Activated naive CD8-positive, alpha-beta T cell treated with anti-CD3 and anti-CD28 coated beads for 36 hours (primary cell): ENCODE results near the gene ARID3A. TPM values are rescaled to one million over a fixed set of nuclear protein-coding genes. Genes with fewer than 3 reads are reported as not detected.
"Not testable (repeated sequence)": the region's sequence is repeated elsewhere in the genome, so short reads cannot be mapped to it uniquely, and the experiment has no call there.

Source experiments
- DNase-seq: peaks from one replicate; pipeline ENCODE4 v3.0.0; 2021
- H3K27ac Mint-ChIP-seq: one replicate; pipeline ENCODE4 v1.8.0; 2022; ENCODE audit warnings: mild to moderate bottlenecking, moderate library complexity, mixed read lengths
- H3K27me3 Mint-ChIP-seq: one replicate; pipeline ENCODE4 v1.8.0; 2022; ENCODE audit warnings: mild to moderate bottlenecking, mixed read lengths
- H3K36me3 Mint-ChIP-seq: one replicate; pipeline ENCODE4 v1.8.0; 2021; ENCODE audit warnings: mild to moderate bottlenecking, mixed read lengths
- H3K4me1 Mint-ChIP-seq: one replicate; pipeline ENCODE4 v1.8.0; 2021; ENCODE audit warnings: mixed read lengths
- H3K4me3 Mint-ChIP-seq: one replicate; pipeline ENCODE4 v1.8.0; 2022; ENCODE audit warnings: mild to moderate bottlenecking, moderate library complexity, mixed read lengths
- H3K9me3 Mint-ChIP-seq: one replicate; pipeline ENCODE4 v1.8.0; 2022; ENCODE audit warnings: mixed read lengths
- total RNA-seq, 2 experiments: library from RNA; stranded (reverse); gene quantifications; one replicate each; pipeline ENCODE4 v1.2.3, GENCODE V29; 2021

ARID3A gene
- total RNA-seq, 2 experiments from 2014 or later, result 10.2 to 11.8 TPM

DNA sequence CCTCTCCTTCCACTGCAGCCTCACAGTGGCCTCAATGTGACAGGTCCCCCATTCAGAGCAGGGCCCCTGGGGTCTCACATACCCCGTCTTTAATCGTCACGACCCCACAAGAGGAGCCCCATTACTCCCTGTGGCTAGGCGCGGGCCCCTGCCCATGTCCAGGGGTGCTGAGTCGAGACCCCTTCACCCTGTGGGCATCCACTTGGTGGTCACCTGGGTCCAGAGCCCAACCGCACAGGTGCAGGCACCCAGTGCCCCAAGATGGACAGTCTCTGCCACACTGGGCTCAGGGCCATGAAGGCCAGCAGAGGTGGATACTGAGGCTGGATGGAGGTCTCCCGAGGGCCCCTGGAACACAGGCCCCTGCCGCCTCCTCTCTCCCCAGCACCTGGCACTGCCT lies 92.1 kb downstream of the ARID3A start:
- Mint-ChIP-seq H3K27ac (peak overlapping the region; percentile 72), H3K4me1 (peaks cover 32% of the 10 kb centered on the region), H3K9me3 (no peaks in the 10 kb centered on the region), H3K4me3 (peak overlapping the region; percentile 22), H3K36me3 (peaks cover 11% of the 10 kb centered on the region), H3K27me3 (peaks cover 6% of the 10 kb centered on the region)
- no peak for DNase-seq

DNA sequence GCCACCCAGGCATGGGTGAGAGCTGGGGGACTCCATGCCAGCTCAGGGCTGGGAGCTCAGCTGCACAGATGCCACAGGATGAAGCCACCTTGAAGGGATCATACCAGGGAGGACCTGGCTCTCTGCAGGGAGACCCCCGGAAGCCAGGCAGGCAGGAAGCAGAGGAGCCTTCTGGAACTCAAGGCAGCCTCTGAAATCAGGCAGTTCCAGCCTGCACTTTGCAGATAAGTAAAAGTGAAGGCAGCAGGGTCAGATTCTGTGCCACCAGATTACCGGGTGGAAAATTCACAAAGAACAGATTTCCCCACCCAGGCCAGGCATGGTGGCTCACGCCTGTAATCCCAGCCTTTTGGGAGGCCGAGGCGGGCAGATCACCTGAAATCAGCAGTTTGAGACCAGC lies 92.6 kb downstream of the ARID3A start:
- Mint-ChIP-seq H3K9me3 (no peaks in the 10 kb centered on the region), H3K4me1 (peaks cover 32% of the 10 kb centered on the region), H3K4me3 (peak overlapping the region; percentile 95), H3K36me3 (peaks cover 11% of the 10 kb centered on the region), H3K27ac (peak overlapping the region; percentile 42), H3K27me3 (peaks cover 6% of the 10 kb centered on the region)
- DNase-seq, result no peak

DNA sequence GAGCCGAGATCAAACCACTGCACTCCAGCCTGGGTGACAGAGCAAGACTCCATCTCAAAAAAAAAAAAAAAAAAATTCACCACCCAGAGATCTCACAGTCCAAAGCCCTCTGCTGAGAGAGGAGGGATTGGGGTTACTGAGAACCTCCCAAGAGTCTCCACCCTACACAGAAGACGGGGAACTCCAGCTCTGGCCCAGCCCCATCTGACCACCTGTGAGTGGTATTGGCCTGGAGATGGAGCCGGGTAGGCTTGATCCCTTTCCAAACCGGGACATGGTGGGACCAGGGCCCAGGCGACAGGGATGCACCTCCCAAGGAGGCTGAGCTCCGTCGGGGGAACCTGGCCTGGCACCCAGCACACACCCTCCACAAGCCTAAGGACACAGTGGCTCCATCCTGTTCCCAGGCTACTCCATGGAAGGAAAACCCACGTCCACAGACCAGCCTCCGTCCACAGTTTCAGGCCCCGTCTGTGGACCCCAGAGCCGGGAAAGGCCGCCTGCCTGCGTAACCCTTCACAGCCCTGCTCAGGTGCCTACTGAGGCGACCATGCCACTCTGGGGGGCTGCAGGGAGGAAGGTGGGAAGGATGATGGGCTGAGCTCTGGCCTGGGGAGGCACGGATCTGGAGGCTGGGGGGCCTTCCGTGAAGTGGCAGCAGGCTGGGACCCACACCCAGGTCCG lies 93.2 kb downstream of the ARID3A start:
- Mint-ChIP-seq H3K36me3 (peaks cover 11% of the 10 kb centered on the region), H3K9me3 (no peaks in the 10 kb centered on the region), H3K27ac (peak overlapping the region; percentile 42), H3K27me3 (peaks cover 6% of the 10 kb centered on the region), H3K4me3 (peak overlapping the region; percentile 95), H3K4me1 (peaks cover 32% of the 10 kb centered on the region)
- no peak for DNase-seq

DNA sequence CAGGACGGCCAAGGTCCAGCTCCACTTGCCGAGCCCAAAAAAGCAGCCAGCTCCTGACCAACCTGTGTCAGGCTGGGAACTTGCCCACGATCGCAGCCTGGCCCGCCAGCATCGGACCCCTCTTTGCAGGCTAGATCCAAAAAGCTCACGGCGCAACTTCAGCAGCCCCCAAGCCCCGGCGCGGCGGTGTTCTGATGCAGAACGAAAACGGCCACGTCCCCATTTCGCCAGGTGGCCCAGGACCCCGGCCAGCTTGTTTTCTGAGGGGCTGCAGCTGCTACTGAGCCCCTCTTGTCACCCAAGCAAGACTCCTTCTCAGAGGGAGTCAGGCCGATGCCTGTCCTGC lies 93.8 kb downstream of the ARID3A start:
- Mint-ChIP-seq H3K27ac (peak overlapping the region; percentile 98), H3K36me3 (peaks cover 11% of the 10 kb centered on the region), H3K9me3 (no peaks in the 10 kb centered on the region), H3K4me1 (peaks cover 32% of the 10 kb centered on the region), H3K27me3 (peaks cover 6% of the 10 kb centered on the region), H3K4me3 (peak overlapping the region; percentile 95)
- no peak for DNase-seq

DNA sequence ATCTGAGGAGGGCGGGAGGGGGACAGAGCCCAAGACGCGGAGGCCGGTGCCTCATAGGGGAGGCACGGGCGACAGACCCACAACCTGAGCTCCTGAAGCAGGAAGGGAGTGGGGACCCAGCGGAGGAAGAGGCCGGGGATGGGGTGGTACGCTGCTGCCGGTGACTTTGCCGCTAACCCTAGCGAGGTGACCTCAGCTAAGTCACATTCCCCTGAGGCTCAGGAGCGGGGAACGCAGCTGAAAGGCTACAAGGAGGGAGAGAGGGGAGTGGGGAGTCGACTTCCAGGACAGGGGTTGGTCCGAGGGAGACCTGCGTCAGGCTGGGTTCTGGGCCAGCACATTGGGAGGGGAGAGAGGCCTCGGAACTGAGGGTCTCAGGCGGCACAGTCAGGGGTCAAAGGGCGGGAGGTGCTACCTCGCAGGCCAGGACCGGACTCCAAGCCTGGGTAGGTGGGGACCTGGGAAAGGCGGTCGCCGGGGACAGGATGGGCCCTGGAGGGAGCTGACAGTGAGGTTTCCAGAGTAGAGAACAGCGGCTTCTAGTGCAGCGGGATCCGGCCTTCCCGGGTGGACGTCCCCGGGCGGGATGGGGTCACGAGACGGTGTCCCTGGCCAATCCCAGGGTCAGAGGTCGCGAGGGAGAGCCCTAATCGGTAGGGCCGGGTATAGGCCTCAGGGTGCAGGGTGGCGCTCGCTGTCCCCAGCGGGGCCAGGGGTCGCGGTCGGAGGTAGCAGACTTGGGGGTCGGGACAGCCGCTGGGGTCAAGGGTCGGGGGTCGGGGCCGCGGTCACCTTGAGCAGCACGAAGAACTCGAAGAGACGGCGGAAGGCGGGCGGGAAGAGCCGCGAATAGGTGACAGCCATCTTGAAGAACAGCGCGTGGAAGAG lies 94.4 kb downstream of the ARID3A start:
- H3K27me3 Mint-ChIP-seq, result peaks cover 6% of the 10 kb centered on the region
- peak overlapping the region; percentile 98 for H3K27ac Mint-ChIP-seq
- no peak for DNase-seq
- H3K4me1 Mint-ChIP-seq, result peaks cover 34% of the 10 kb centered on the region
- H3K36me3 Mint-ChIP-seq, result peaks cover 11% of the 10 kb centered on the region
- peak overlapping the region; percentile 95 for H3K4me3 Mint-ChIP-seq
- H3K9me3 Mint-ChIP-seq, result no peaks in the 10 kb centered on the region

DNA sequence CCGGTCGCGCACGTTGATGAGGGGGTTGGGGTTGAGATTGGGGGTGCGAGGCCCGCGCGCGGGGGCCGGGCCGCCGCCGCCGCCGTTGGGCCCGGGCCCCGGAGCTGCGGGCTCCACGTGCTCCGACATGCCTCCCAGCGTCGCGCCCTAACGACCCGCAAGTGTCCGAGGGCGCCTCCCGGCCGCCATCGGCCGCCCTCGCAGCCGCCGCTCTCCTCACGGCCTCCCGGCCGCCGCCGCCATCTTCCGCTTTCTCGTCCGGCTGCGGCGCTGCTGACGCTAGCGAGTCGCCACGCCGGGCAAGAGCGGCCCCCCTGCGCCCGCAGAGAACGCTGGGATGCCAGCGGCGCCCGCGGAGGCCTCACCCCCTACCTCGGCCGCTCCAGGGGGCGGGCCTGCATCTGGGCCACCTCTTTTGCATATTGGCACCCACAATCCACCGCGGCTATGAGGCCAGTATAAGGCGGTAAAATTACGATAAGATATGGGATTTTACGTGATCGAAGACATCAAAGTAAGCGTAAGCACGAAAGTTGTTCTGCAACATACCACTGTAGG lies 95.1 kb downstream of the ARID3A start, which contains the start of gene TMEM259:
TMEM259 (minus strand) TSS at position 256 of the 558 bp plus-strand sequence; CDS start at position 129, 127 bp downstream.
- Mint-ChIP-seq H3K27ac (peak within 1 kb of the TSS; percentile 98), H3K9me3 (no peaks in the 10 kb centered on the region), H3K27me3 (peaks cover 6% of the 10 kb centered on the region), H3K36me3 (peaks cover 11% of the 10 kb centered on the region), H3K4me1 (peaks cover 36% of the 10 kb centered on the region), H3K4me3 (peak within 1 kb of the TSS; percentile 95)
- peak; percentile 98 for DNase-seq

DNA sequence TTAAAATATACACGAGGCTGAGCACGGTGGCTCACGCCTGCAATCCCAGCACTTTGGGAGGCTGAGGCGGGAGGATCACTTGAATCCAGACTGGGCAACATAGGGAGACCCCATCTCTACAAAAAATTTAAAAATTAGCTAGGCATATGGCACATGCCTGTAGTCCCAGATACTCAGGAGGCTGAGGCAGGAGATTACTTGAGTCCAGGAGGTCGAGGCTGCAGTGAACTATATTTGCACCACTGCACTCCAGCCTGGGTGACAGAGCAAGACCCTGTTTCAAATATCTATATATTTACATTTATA lies 98.0 kb downstream of the ARID3A start:
- not testable (repeated sequence) for H3K4me3 Mint-ChIP-seq, H3K9me3 Mint-ChIP-seq, DNase-seq, H3K27ac Mint-ChIP-seq, H3K27me3 Mint-ChIP-seq
- peaks cover 11% of the 10 kb centered on the region for H3K36me3 Mint-ChIP-seq
- peaks cover 22% of the 10 kb centered on the region for H3K4me1 Mint-ChIP-seq

DNA sequence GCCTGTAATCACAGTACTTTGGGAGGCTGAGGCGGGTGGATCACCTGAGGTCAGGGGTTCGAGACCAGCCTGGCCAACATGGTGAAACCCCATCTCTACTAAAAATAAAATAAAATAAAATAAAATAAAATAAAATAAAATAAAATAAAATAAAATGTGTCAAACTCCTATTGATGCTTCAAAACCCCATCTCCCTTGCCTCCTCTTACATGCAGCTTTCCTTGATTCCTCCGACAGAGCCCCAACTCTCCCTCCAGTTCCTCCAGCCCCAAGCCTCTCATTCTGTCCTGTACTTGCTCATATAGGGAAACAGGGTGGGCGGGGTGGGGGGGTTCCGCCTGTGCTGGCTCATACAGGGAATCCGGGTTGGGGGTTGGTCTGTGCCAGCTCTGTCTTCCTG lies 99.2 kb downstream of the ARID3A start:
- H3K4me3 Mint-ChIP-seq, H3K27ac Mint-ChIP-seq, H3K27me3 Mint-ChIP-seq, H3K9me3 Mint-ChIP-seq, DNase-seq: not testable (repeated sequence)
- Mint-ChIP-seq H3K4me1 (peaks cover 21% of the 10 kb centered on the region), H3K36me3 (peaks cover 13% of the 10 kb centered on the region)

Other genes with a start within 250 kb of the ARID3A start
- 1 to 10 TPM; 6.2 to 6.5 TPM for gene FSTL3, start 249.6 kb upstream of the ARID3A start, total RNA-seq
- not detected for gene PRSS57, start 230.6 kb upstream of the ARID3A start, total RNA-seq
- gene PALM, start 217.1 kb upstream of the ARID3A start, total RNA-seq, result not detected
- gene MISP, start 174.9 kb upstream of the ARID3A start, total RNA-seq, result under 1 TPM in 1 of 2 experiments, not detected in 1; 0.10 TPM
- 100 to 1,000 TPM; 799 to 818 TPM for gene PTBP1, start 128.6 kb upstream of the ARID3A start, total RNA-seq
- not detected for gene PLPPR3, start 104.1 kb upstream of the ARID3A start, total RNA-seq
- gene AZU1, start 98.2 kb upstream of the ARID3A start, total RNA-seq, result not detected
- not detected for gene PRTN3, start 85.0 kb upstream of the ARID3A start, total RNA-seq
- not detected for gene ELANE, start 73.7 kb upstream of the ARID3A start, total RNA-seq
- gene CFD, start 66.4 kb upstream of the ARID3A start, total RNA-seq, result 1 to 10 TPM; 1.8 TPM
- gene MED16, start 32.8 kb upstream of the ARID3A start, total RNA-seq, result 10 to 100 TPM; 39.8 to 40.3 TPM
- not detected for gene RNU6-9, start 32.6 kb upstream of the ARID3A start, total RNA-seq
- gene R3HDM4, start 12.8 kb upstream of the ARID3A start, total RNA-seq, result 10 to 100 TPM; 50.5 to 51.7 TPM
- gene KISS1R, start 8.7 kb upstream of the ARID3A start, total RNA-seq, result 10 to 100 TPM; 12.2 to 13.3 TPM
- gene WDR18, start 58.3 kb downstream of the ARID3A start, total RNA-seq, result 100 to 1,000 TPM; 126 to 127 TPM
- not detected for gene GRIN3B, start 74.4 kb downstream of the ARID3A start, total RNA-seq
- 100 to 1,000 TPM; 136 to 138 TPM for gene TMEM259, start 95.1 kb downstream of the ARID3A start, total RNA-seq
- gene RNU6-2, start 95.5 kb downstream of the ARID3A start, total RNA-seq, result not detected
- gene CNN2, start 100.6 kb downstream of the ARID3A start, total RNA-seq, result 10 to 100 TPM; 76.0 to 80.5 TPM
- gene ABCA7, start 114.1 kb downstream of the ARID3A start, total RNA-seq, result 10 to 100 TPM in 1 of 2 experiments, 1 to 10 TPM in 1; 9.8 to 11.2 TPM
- 100 to 1,000 TPM; 113 to 122 TPM for gene ARHGAP45, start 141.1 kb downstream of the ARID3A start, total RNA-seq
- 100 to 1,000 TPM; 290 to 291 TPM for gene POLR2E, start 169.3 kb downstream of the ARID3A start, total RNA-seq
- gene GPX4, start 178.0 kb downstream of the ARID3A start, total RNA-seq, result 100 to 1,000 TPM; 225 to 231 TPM
- gene SBNO2, start 248.2 kb downstream of the ARID3A start, total RNA-seq, result 10 to 100 TPM; 50.5 to 51.6 TPM